GM12873 (cell line): ENCODE measurements around the gene EVC2.

Source experiments
- TF ChIP-seq, protein P1 (sequence below): IDR thresholded peaks from 2 replicates; pipeline ENCODE4 v1.5.1; 2012; ENCODE audit warnings: low read depth, mild to moderate bottlenecking, moderate library complexity, low read length, control low read depth; ENCODE audit not compliant: insufficient read depth; ENCODE audit errors: missing control alignments

EVC2 gene

DNA sequence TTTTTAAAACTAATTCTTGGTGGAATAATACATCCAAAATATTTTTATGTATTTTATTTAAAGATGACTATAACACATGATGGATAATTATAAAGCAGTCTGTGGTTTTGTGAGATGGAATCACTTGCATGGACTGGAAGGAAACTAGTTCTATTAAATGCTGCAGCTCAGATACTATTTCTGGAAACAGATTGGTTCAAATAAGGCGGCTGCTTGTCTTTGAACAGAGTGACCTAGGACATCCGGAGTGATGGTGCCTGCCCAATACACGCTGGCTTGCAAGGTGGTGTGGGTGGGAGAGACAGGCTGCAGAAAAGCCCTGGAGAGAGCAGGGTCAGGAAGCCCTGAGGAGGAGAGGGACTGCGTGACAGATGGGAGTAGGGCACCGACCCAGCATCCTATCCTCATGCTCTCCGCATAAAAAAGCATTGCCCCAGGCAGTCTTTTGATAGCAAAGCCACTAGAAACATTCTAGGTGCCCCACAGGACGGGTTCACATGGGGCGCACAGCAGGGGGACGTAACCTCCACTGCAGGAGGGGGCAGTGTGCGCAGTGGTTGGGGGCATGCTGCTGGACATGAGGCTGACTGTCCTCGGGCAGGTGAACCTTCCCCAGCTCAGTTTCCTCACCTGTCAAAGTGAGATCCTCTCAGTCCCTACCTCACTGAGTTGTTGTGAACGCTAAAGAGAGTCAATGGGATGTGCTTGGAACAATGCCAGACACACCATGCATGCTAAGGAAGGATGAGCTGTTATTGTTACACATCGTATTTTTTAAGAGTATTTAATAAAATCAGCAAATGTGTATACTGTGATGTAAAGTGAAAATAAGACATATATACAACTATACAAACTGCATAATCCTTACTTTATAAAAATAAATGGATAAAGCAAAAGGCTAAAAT is 71.3 kb downstream of the EVC2 start:
- TF ChIP-seq, protein P1, sequence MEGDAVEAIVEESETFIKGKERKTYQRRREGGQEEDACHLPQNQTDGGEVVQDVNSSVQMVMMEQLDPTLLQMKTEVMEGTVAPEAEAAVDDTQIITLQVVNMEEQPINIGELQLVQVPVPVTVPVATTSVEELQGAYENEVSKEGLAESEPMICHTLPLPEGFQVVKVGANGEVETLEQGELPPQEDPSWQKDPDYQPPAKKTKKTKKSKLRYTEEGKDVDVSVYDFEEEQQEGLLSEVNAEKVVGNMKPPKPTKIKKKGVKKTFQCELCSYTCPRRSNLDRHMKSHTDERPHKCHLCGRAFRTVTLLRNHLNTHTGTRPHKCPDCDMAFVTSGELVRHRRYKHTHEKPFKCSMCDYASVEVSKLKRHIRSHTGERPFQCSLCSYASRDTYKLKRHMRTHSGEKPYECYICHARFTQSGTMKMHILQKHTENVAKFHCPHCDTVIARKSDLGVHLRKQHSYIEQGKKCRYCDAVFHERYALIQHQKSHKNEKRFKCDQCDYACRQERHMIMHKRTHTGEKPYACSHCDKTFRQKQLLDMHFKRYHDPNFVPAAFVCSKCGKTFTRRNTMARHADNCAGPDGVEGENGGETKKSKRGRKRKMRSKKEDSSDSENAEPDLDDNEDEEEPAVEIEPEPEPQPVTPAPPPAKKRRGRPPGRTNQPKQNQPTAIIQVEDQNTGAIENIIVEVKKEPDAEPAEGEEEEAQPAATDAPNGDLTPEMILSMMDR = no peak

DNA sequence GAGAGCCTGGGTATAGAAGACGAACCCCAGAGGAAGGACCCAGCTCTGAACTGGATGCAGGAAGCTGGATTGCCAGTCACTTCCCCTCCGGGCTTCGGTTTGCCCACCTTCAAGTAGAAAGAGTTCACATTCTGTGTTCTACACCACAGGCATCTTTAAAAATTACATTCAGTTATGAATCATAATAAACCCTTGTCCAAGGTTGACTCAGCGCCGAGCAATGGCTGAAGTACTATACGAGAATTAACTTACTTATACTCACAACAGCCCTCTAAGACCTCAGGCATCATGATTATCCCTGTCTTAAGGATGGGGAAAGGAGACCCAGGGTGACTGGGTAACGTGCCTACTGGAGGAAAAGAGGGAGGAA is 72.5 kb downstream of the EVC2 start:
- TF ChIP-seq, protein P1 = no peak

DNA sequence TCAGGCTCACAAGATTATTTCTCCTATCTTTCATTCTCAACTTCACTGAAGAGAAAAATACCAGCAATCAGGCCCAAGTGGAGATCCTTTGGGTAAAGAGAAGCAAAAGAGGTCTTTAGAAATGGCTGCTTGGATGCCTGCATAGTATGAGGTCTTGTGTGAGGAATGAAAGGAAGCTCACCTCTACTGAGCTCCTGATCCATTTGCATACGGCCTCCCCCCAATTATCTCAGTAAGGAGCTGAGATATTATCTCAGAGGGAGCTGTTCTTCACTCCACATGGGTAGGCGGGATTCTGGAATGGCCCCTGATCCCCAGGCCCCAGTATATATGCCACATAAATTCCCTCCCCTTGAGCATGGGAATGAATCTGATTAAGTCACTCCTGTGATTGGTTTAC is 75.8 kb downstream of the EVC2 start:
- TF ChIP-seq, protein P1 = no peak

DNA sequence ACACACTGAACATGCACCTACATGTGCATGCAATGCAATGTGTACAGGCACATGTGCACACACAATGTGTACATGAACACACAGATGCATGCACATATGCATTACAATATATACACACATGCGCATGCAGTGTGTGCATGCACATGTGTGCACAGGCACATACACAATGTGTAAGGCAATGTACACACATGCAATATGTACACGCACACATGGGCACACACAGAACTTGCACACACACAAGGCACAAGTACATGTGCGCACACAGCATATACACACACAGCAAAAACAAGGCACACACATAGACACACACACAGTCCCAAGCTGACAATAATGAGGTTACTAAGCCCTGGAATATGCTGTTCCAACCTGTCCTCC is 76.3 kb downstream of the EVC2 start:
- TF ChIP-seq, protein P1 = no peak

DNA sequence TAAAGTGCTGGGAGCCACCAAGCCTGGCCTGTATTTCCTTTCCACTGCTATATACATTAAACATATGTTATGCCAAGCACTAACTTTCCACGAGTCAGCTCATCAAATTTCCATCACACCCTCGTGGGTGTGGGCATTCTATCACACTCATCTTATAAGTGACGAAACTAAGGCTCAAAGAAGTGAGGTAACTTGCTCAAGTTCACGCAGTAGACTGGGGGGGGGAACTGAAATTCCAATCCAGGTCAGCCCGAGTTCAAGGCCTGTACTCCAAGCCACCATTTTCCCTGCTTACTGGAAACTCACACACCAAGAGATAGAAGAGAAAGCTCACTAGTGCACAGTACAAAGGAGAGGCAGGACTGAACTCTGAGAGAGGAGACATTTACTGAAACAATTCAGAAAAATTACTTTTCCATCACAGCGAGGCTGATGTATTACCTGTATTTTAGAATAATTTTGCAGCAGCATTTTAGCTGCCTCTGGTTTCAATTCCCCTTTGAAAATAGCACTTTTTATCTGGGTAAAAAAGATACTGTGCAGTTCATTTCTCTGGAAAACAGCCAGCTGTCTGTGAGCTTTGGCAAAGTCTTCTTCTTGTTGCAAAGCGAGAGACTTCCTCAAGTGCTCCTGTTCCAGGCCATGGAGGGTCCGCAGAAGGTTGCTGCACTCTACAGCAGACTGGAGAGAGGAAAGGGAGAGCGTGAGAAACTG is 76.8 kb downstream of the EVC2 start:
- TF ChIP-seq, protein P1 = no peak

DNA sequence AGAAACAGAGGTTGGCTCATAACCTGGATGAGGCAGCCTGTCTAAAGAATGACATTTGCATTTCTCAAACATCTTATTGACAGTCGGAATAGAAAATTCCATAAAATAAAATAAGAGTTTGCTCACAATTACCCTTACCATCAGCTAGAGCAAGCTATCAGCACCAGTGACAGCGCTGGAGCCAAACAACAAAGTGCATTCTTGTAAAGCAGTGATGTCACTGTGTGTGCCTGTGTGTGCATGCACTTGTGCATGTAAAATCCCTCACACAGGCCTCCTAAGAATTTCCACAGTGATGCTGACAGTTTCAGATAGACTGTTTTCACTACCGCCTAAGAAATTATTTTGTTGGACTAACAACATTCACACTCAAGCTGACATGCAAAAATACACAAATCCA is 77.6 kb downstream of the EVC2 start:
- TF ChIP-seq, protein P1 = no peak

DNA sequence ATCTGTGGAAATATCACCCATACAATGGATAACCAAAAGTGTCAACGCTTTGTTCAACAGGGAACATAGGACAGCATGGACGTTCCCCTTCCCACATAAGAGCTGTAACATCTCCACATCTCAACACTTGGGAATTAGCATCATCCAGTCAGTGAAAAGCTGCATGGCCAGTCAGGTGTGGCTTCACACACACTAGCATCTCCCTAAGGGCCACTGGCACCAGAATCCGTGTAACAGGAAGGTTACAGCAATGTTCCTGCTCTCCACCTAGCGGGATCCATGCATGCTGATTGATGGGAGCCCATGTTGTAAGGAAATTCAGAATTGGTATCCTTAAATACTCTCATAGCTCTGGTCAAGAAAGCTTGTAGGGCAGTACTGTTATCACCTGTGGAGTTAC is 78.8 kb downstream of the EVC2 start:
- TF ChIP-seq, protein P1 = no peak
